GM18498 (cell line): ENCODE measurements around the gene ATG10.
A peak's percentile ranks its signal among the peaks of the same experiment; 100 is the strongest.

ENCODE experiments used
- ATAC-seq: cut with Tn5 transposase; IDR thresholded peaks from one replicate; pipeline ENCODE4 v1.9.1; 2021; ENCODE audit warnings: mild to moderate bottlenecking, moderate library complexity; ENCODE audit not compliant: unreplicated experiment

The ATG10 gene

GRCh38 chr5:82163452-82164175, 191.8 kb downstream of the ATG10 start:
- ATAC-seq = no peak

- ATAC-seq = no peak
These were observed 192.6 kb downstream of the ATG10 start for GRCh38 chr5:82164176-82164976.

- no peak for ATAC-seq
These were observed 193.3 kb downstream of the ATG10 start for GRCh38 chr5:82164977-82165713.

GRCh38 chr5:82165740-82166530, 194.1 kb downstream of the ATG10 start:
- ATAC-seq = peak; percentile 94

- no peak for ATAC-seq
These were observed 195.6 kb downstream of the ATG10 start for GRCh38 chr5:82167372-82167935.

- ATAC-seq = no peak
These were observed 196.5 kb downstream of the ATG10 start for GRCh38 chr5:82168294-82168693.

GRCh38 chr5:82169892-82170291, 198.1 kb downstream of the ATG10 start:
- ATAC-seq = no peak

- ATAC-seq = peak; percentile 99
These were observed 202.5 kb downstream of the ATG10 start for GRCh38 chr5:82174128-82174918.

GRCh38 chr5:82174919-82175219, 203.0 kb downstream of the ATG10 start:
- ATAC-seq = no peak

GRCh38 chr5:82176115-82176814, 204.4 kb downstream of the ATG10 start:
- no peak for ATAC-seq

- ATAC-seq = no peak
These were observed 206.6 kb downstream of the ATG10 start for GRCh38 chr5:82178378-82178777.

GRCh38 chr5:82182662-82183061, 210.8 kb downstream of the ATG10 start:
- ATAC-seq = no peak

GRCh38 chr5:82183828-82184227, 212.0 kb downstream of the ATG10 start:
- ATAC-seq = no peak

- ATAC-seq = no peak
These were observed 214.0 kb downstream of the ATG10 start for GRCh38 chr5:82185851-82186250.

- no peak for ATAC-seq
These were observed 225.7 kb downstream of the ATG10 start for GRCh38 chr5:82197550-82197949.

- no peak for ATAC-seq
These were observed 232.7 kb downstream of the ATG10 start for GRCh38 chr5:82204567-82204966.

GRCh38 chr5:82205005-82205404, 233.2 kb downstream of the ATG10 start:
- no peak for ATAC-seq

GRCh38 chr5:82208371-82208770, 236.5 kb downstream of the ATG10 start:
- ATAC-seq = no peak

- no peak for ATAC-seq
These were observed 240.2 kb downstream of the ATG10 start for GRCh38 chr5:82211855-82212572.
